Endothelial cell of umbilical vein (primary cell): Measurements from ENCODE around the gene SAMD14. TPM values are rescaled to one million over a fixed set of nuclear protein-coding genes. Genes with fewer than 3 reads are reported as not detected.

ENCODE experiments used
- BruUV-seq: library from RNA; stranded (reverse); fragments of 400-500 nt; replicated peaks from 2 replicates; lab custom pipeline; 2021; lab: Mats Ljungman, UMichigan
- CTCF ChIA-PET: fragments of 300-600, 350-600 bp; sonication (Branson Sonifier 250); formaldehyde crosslinking; loops from one replicate; lab custom pipeline; 2021; ENCODE audit warnings: antibody characterized with exemption, inconsistent platforms; lab: Charles Lee
- POLR2A ChIA-PET: fragments of 300-600, 350-600 bp; sonication (Branson Sonifier 250); formaldehyde crosslinking; loops from one replicate; lab custom pipeline; 2021; ENCODE audit warnings: antibody characterized with exemption, inconsistent platforms; lab: Charles Lee
- DNase-seq: peaks from one replicate; pipeline ENCODE4 v3.0.0-alpha.2; 2011; ENCODE audit warnings: low read depth, low spot score
- FAIRE-seq: peaks from 2 replicates; lab custom pipeline; 2011; peaks lifted over from hg19 to GRCh38; lab: Jason Lieb, UNC
- H2AFZ ChIP-seq: 2 replicates; pipeline ENCODE4 v1.6.0; 2012; ENCODE audit warnings: low read depth, low read length, control low read depth, inconsistent platforms
- H3K27ac ChIP-seq: 2 replicates; pipeline ENCODE4 v1.5.1; 2011; ENCODE audit warnings: low read depth, mild to moderate bottlenecking, control low read depth, low read length, moderate library complexity; ENCODE audit not compliant: insufficient read depth
- H3K27me3 ChIP-seq, 2 experiments: 2 replicates each; pipeline versions ENCODE4 v1.6.0 to v1.6.1; 2011; ENCODE audit warnings: low read length in 2 of 2, mixed read lengths in 1 of 2; ENCODE audit not compliant: control insufficient read depth in 2 of 2, insufficient read depth in 2 of 2
- H3K36me3 ChIP-seq, 2 experiments: 2 replicates in 1 of 2; 3 replicates in 1 of 2; pipeline ENCODE4 v1.5.1; 2011; ENCODE audit warnings: low read length in 2 of 2, mild to moderate bottlenecking in 1 of 2, moderate library complexity in 1 of 2; ENCODE audit not compliant: control insufficient read depth in 2 of 2, insufficient read depth in 2 of 2; ENCODE audit errors: extremely low read depth in 1 of 2
- H3K4me1 ChIP-seq: 3 replicates; pipeline ENCODE4 v1.5.1; 2011; ENCODE audit warnings: mild to moderate bottlenecking, low read length; ENCODE audit not compliant: control insufficient read depth, insufficient read depth; ENCODE audit errors: extremely low read depth
- H3K4me2 ChIP-seq: 2 replicates; pipeline ENCODE4 v1.6.1; 2011; ENCODE audit warnings: low read length, control low read depth, mixed read lengths; ENCODE audit not compliant: insufficient read depth
- H3K4me3 ChIP-seq, 3 experiments: fragments of 200-600 bp in 1 of 3; sonication (generic), shearing (Covaris generic) in 1 of 3; replicated peaks in 1 of 3; 2 replicates each; pipeline ENCODE4 v1.5.1; 2011 to 2016; ENCODE audit warnings: control low read depth in 3 of 3, low read length in 3 of 3, mild to moderate bottlenecking in 2 of 3, inconsistent platforms in 1 of 3, low read depth in 1 of 3, moderate library complexity in 1 of 3; ENCODE audit not compliant: insufficient read depth in 1 of 3
- H3K79me2 ChIP-seq: 2 replicates; pipeline ENCODE4 v1.6.0; 2012; ENCODE audit warnings: low read length, inconsistent platforms; ENCODE audit not compliant: control insufficient read depth, insufficient read depth
- H3K9ac ChIP-seq: replicated peaks from 2 replicates; pipeline ENCODE3; 2011; ENCODE audit warnings: low read length, control low read depth; ENCODE audit not compliant: insufficient read depth; ENCODE audit errors: extremely low read depth
- H3K9me1 ChIP-seq: replicated peaks from 3 replicates; pipeline ENCODE4 v1.6.0; 2011; ENCODE audit warnings: mild to moderate bottlenecking, low read length; ENCODE audit not compliant: control insufficient read depth, insufficient read depth; ENCODE audit errors: extremely low read depth
- H3K9me3 ChIP-seq: replicated peaks from 2 replicates; pipeline ENCODE4 v1.5.1; 2012; ENCODE audit warnings: low read length, inconsistent platforms; ENCODE audit not compliant: control insufficient read depth, insufficient read depth
- H4K20me1 ChIP-seq: replicated peaks from 2 replicates; pipeline ENCODE3; 2011; ENCODE audit warnings: mild to moderate bottlenecking, low read length; ENCODE audit not compliant: control insufficient read depth, insufficient read depth; ENCODE audit errors: extremely low read depth
- EZH2 ChIP-seq: IDR thresholded peaks from 2 replicates; pipeline ENCODE4 v1.6.1; 2012; ENCODE audit warnings: borderline replicate concordance, low read depth, mild to moderate bottlenecking, moderate library complexity, low read length, inconsistent platforms; ENCODE audit not compliant: severe bottlenecking
- FOS ChIP-seq: IDR thresholded peaks from 2 replicates; pipeline ENCODE4 v1.6.1; 2011; ENCODE audit warnings: mild to moderate bottlenecking, low read length, moderate library complexity, borderline replicate concordance; ENCODE audit not compliant: insufficient read depth
- GATA2 ChIP-seq: IDR thresholded peaks from 2 replicates; pipeline ENCODE4 v1.7.0; 2011; ENCODE audit warnings: low read depth, mild to moderate bottlenecking, moderate library complexity, mixed read lengths, low read length; ENCODE audit not compliant: insufficient read length, insufficient read depth
- JUN ChIP-seq: IDR thresholded peaks from 2 replicates; pipeline ENCODE4 v1.6.1; 2011; ENCODE audit warnings: borderline replicate concordance, low read depth; ENCODE audit not compliant: insufficient read length, insufficient read depth
- MYC ChIP-seq: IDR thresholded peaks from one replicate; pipeline ENCODE4 v1.6.1; 2011; ENCODE audit warnings: mild to moderate bottlenecking, low read depth, low read length
- POLR2A ChIP-seq: IDR thresholded peaks from 2 replicates; pipeline ENCODE4 v1.6.1; 2012; ENCODE audit warnings: low read depth, mild to moderate bottlenecking, control low read depth, low read length
- POLR2AphosphoS5 ChIP-seq: IDR thresholded peaks from 2 replicates; pipeline ENCODE4 v1.6.1; 2012; ENCODE audit warnings: low read depth, mild to moderate bottlenecking, control low read depth, low read length, moderate library complexity; ENCODE audit not compliant: insufficient read depth
- dilution Hi-C: fragments of 300-500 bp; cut with MboI; formaldehyde crosslinking; loops from one replicate; pipeline ENCODE4 v1.15.0; 2019; ENCODE audit warnings: low sequenced_read_pairs; ENCODE audit not compliant: extremely low pct_ligation_motif_present
- intact Hi-C: fragments of 100-400 bp; cut with micrococcal nuclease; formaldehyde crosslinking; loops from one replicate; pipeline ENCODE4 v1.10.0; 2022
- polyA plus RNA-seq, 4 experiments: library from polyadenylated mRNA; depleted of rRNA in 3 of 4; stranded (reverse) in 3 of 4; unstranded in 1 of 4; fragments of >200 nt; gene quantifications; 2 replicates each; pipeline versions ENCODE4 v1.2.1 to v1.2.3, GENCODE V29; 2011 to 2012; ENCODE audit warnings: missing spikeins in 1 of 4
- total RNA-seq: library from RNA; stranded (reverse); gene quantifications from 2 replicates; pipeline ENCODE4 v1.2.3, GENCODE V29; 2021

Gene SAMD14
- total and polyA plus RNA-seq, 2 donors (not counting 3 experiments of a cell fraction or from before 2014, with no cell fraction given), result 6.8 to 15.6 TPM

DNA sequence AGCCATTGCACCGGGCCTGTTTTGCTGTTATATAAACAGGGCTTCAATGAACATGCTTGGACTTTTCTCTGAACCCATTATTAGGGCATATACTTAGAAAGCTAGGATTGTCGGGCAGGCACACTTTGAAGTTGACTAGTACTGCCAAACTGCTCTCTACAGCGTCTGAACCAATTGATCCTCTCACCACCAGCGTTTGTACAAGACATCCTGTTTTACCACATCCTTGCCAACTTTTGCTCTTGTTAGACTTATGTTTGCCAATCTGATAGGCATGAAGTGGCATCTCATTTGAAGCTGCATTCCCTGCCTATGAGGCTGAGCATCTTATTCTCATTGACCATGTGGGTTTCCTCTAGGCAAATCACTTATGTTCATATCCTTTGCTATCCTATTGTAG lies 27.9 kb upstream of the SAMD14 start:
- no peak for DNase-seq
- no peaks in the 10 kb centered on the region for H4K20me1 ChIP-seq
- H3K27me3 ChIP-seq, result peaks cover 0 to 2% of the 10 kb centered on the region in 2 experiments
- no peak overlapping the region for H3K4me3 ChIP-seq
- H3K9me3 ChIP-seq, result no peaks in the 10 kb centered on the region
- TF ChIP-seq JUN (no peak), EZH2 (no peak)
- no peak overlapping the region for H2AFZ ChIP-seq
- no peak overlapping the region for H3K27ac ChIP-seq
- CTCF ChIA-PET, result interaction anchor here (0.8 to 1.6 kb wide), 5 partner anchors 12 to 43 kb away, joined by 3 to 5 read pairs (median 3); no protein-coding TSS in a partner anchor
- POLR2A ChIA-PET, result no interaction called here
- no peak overlapping the region for H3K9ac ChIP-seq
- no peak overlapping the region for H3K4me2 ChIP-seq
- dilution Hi-C loops (no loop called here), intact Hi-C loops (no loop called here)
- H3K4me1 ChIP-seq, result peaks cover 6% of the 10 kb centered on the region
- no peaks in the 10 kb centered on the region for H3K36me3 ChIP-seq
- no peaks in the 10 kb centered on the region for H3K79me2 ChIP-seq
- FAIRE-seq, result no peak
- no TSS peak for BruUV-seq
- no peaks in the 10 kb centered on the region for H3K9me1 ChIP-seq

DNA sequence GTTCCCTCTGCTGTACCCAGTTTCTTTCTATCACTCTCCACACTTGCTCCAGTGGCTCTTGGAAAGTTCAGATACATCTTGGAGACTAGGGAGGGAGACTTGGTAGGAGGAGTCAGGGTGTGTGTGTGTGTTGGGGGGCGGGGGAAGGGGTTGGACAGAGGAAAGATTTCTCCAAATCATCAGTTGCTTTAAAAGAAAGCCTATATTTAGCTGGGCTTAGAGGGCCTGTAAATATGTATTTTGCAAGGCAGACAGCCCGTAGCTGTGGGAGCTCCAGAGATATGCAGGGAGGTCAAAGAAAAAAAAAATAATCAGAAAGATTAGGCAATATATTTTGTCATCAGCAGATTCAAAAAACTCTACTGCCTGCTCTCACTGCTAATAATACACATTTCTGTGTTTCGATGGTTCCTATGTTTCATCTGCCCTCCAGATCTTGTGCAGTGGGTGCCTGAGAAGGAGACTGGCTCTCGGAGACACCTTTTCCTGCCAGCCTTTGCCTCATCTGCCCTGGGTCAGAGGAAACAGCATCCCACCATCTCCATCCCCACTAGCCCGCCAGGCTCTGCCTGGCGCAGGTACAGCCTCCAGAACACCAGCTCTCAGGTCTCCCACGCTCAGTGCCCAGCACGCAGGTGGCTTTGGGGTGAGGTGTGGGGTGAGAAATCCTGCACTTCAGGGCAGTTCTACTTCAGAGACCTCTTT lies 25.3 kb upstream of the SAMD14 start:
- Histone ChIP-seq H2AFZ (no peak overlapping the region), H3K4me2 (no peak overlapping the region), H3K79me2 (peaks cover 5% of the 10 kb centered on the region), H3K4me1 (peaks cover 14% of the 10 kb centered on the region), H3K9ac (no peak overlapping the region), H3K4me3 (no peak overlapping the region), H3K9me3 (no peaks in the 10 kb centered on the region), H3K36me3 (no peaks in the 10 kb centered on the region), H3K9me1 (no peaks in the 10 kb centered on the region), H3K27me3 (peaks cover 0 to 2% of the 10 kb centered on the region in 2 experiments), H3K27ac (no peak overlapping the region), H4K20me1 (no peaks in the 10 kb centered on the region)
- CTCF ChIA-PET, result interaction anchor here (4.5 kb wide), 1 partner anchor 15 kb away, joined by 34 read pairs; no protein-coding TSS in a partner anchor
- FAIRE-seq, result no peak
- intact Hi-C loops (no loop called here), dilution Hi-C loops (no loop called here)
- no TSS peak for BruUV-seq
- POLR2A ChIA-PET, result no interaction called here
- no peak for TF ChIP-seq GATA2
- TF ChIP-seq FOS, result no peak
- TF ChIP-seq POLR2A, result no peak
- no peak for TF ChIP-seq JUN
- no peak for TF ChIP-seq POLR2AphosphoS5
- TF ChIP-seq MYC, result no peak
- no peak for DNase-seq
